Lung (tissue), 12 donors: ENCODE results near the gene C2orf15. TPM values are rescaled to one million over a fixed set of nuclear protein-coding genes. Genes with fewer than 3 reads are reported as not detected.
A peak's percentile ranks its signal among the peaks of the same experiment; 100 is the strongest.

Experiments
- ATAC-seq: fragments of 200-7000 bp; cut with Tn5 transposase; one replicate; pipeline ENCODE4 v1.9.1; 2020; ENCODE audit warnings: moderate number of reproducible peaks; ENCODE audit not compliant: insufficient read depth, low FRiP score
- DNase-seq, 3 donors: peaks; one replicate each; pipeline ENCODE4 v3.0.0-alpha.2; 2013 to 2017
- H3K27ac ChIP-seq, 2 donors: one replicate each; pipeline ENCODE4 v1.5.1; 2013; ENCODE audit warnings: mild to moderate bottlenecking in 2 of 2, moderate library complexity in 2 of 2, control low read depth in 1 of 2, inconsistent platforms in 1 of 2, low read depth in 1 of 2, low read length in 1 of 2
- H3K27me3 ChIP-seq, 3 donors: one replicate each; pipeline ENCODE4 v1.5.1; 2013; ENCODE audit warnings: low read length in 2 of 3; ENCODE audit not compliant: control insufficient read depth in 3 of 3, insufficient read depth in 3 of 3
- H3K36me3 ChIP-seq, 4 donors: one replicate each; pipeline ENCODE4 v1.5.1; 2013; ENCODE audit warnings: low read length in 4 of 4, mild to moderate bottlenecking in 1 of 4, moderate library complexity in 1 of 4; ENCODE audit not compliant: control insufficient read depth in 4 of 4, insufficient read depth in 4 of 4
- H3K4me1 ChIP-seq, 5 donors: one replicate each; pipeline ENCODE4 v1.5.1; 2013; ENCODE audit warnings: low read length in 5 of 5, mild to moderate bottlenecking in 2 of 5, moderate library complexity in 1 of 5; ENCODE audit not compliant: control insufficient read depth in 5 of 5, insufficient read depth in 5 of 5
- H3K4me3 ChIP-seq: one replicate; pipeline ENCODE4 v1.5.1; 2013; ENCODE audit warnings: mild to moderate bottlenecking, control low read depth, moderate library complexity
- H3K9ac ChIP-seq, 2 donors: one replicate each; pipeline ENCODE4 v1.5.1; 2013; ENCODE audit warnings: low read length in 2 of 2, control low read depth in 1 of 2; ENCODE audit not compliant: insufficient read depth in 1 of 2
- H3K9me3 ChIP-seq, 4 donors: one replicate each; pipeline ENCODE4 v1.5.1; 2013; ENCODE audit warnings: low read length in 3 of 4, mild to moderate bottlenecking in 1 of 4, moderate library complexity in 1 of 4; ENCODE audit not compliant: control insufficient read depth in 4 of 4, insufficient read depth in 3 of 4
- WGBS, 2 donors: extraction: QIAGEN DNeasy Blood & Tissue Kit; methylation state at CpG; one replicate each; pipeline ENCODE4 v1.1.7; 2013; 5-methylcytosine and 5-hydroxymethylcytosine counted together
- polyA plus RNA-seq, 2 donors: library from polyadenylated mRNA; stranded (reverse); fragments of 200-250 nt; gene quantifications; one replicate each; pipeline ENCODE4 v1.2.1, GENCODE V29; 2013
- total RNA-seq, 2 donors: library from RNA; depleted of rRNA in 1 of 2; stranded (reverse); fragments of >200 nt in 1 of 2; gene quantifications; one replicate each; pipeline ENCODE4 v1.2.1, GENCODE V29; 2014 to 2021
- TF ChIP-seq, protein P1 (sequence below): IDR thresholded peaks from 2 replicates; pipeline ENCODE4 v1.5.1; 2012; ENCODE audit warnings: mild to moderate bottlenecking; ENCODE audit errors: control extremely low read depth, extremely low read depth
- donor health status: control.
- donor health status: control.
- donor health status: Bipolar disorder and iron deficiency.
- donor health status: healthy.
- donor health status: DM: yes; HTN: yes; CAD: no.

Gene C2orf15
- total and polyA plus RNA-seq, 4 donors: 2.2 to 4.8 (median 3.2) TPM

- H3K27me3 ChIP-seq: peaks cover 0 to 2% (median 0%) of the 10 kb centered on the region in 3 donors
- peak overlapping the region; percentile 27 to 55 for H3K9ac ChIP-seq
- no peak for ATAC-seq
- TF ChIP-seq, protein P1, sequence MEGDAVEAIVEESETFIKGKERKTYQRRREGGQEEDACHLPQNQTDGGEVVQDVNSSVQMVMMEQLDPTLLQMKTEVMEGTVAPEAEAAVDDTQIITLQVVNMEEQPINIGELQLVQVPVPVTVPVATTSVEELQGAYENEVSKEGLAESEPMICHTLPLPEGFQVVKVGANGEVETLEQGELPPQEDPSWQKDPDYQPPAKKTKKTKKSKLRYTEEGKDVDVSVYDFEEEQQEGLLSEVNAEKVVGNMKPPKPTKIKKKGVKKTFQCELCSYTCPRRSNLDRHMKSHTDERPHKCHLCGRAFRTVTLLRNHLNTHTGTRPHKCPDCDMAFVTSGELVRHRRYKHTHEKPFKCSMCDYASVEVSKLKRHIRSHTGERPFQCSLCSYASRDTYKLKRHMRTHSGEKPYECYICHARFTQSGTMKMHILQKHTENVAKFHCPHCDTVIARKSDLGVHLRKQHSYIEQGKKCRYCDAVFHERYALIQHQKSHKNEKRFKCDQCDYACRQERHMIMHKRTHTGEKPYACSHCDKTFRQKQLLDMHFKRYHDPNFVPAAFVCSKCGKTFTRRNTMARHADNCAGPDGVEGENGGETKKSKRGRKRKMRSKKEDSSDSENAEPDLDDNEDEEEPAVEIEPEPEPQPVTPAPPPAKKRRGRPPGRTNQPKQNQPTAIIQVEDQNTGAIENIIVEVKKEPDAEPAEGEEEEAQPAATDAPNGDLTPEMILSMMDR: no peak
- H3K9me3 ChIP-seq: no peaks in the 10 kb centered on the region
- H3K4me3 ChIP-seq: peak overlapping the region; percentile 80
- DNase-seq: no peak
- no peaks in the 10 kb centered on the region for H3K36me3 ChIP-seq
- peak overlapping the region; percentile 68 to 88 for H3K27ac ChIP-seq
- peaks cover 0 to 6% (median 0%) of the 10 kb centered on the region in 5 donors for H3K4me1 ChIP-seq
- 17 to 27% methylated on average over 17 of the region's 17 CpGs for WGBS, 2 donors
These were observed 1.2 kb upstream of the C2orf15 start for GRCh38 chr2:99140056-99140859.

DNA sequence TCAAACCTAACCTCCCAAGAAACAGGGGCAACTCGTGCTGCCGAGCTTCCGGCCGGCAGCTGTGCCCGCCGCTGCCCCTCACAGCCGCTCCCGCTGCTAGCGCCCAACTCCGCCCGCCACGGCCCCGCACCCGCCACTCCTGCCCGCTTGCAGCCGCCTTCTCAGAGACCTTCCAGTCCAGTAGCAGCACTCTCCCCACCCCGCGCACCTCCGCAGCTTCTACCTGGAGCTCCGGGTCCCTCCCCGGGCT, 722 bp upstream of the C2orf15 start:
- DNase-seq (peak in 2 of 3 donors; percentile 58 to 64), ATAC-seq (peak; percentile 58)

GRCh38 chr2:99150706-99151105, 9.2 kb downstream of the C2orf15 start:
- peaks cover 0 to 2% (median 0%) of the 10 kb centered on the region in 4 donors for H3K36me3 ChIP-seq
- ATAC-seq (no peak), DNase-seq (no peak)
- peaks cover 2 to 14% (median 4%) of the 10 kb centered on the region in 5 donors for H3K4me1 ChIP-seq
- H3K9me3 ChIP-seq: no peaks in the 10 kb centered on the region
- no peaks in the 10 kb centered on the region for H3K27me3 ChIP-seq
- H3K27ac ChIP-seq: no peak overlapping the region
- no peak overlapping the region for H3K4me3 ChIP-seq
- TF ChIP-seq, protein P1: no peak
- no peak overlapping the region for H3K9ac ChIP-seq
- WGBS, 2 donors: 46 to 69% methylated on average over 1 of the region's 1 CpG

More for the DNA sequence above, 722 bp upstream of the C2orf15 start:
- Histone ChIP-seq H3K36me3 (no peaks in the 10 kb centered on the region), H3K27ac (peak overlapping the region; percentile 68 to 88), H3K9ac (peak overlapping the region; percentile 27 to 55), H3K4me1 (peaks cover 0 to 6% (median 0%) of the 10 kb centered on the region in 5 donors), H3K4me3 (peak overlapping the region; percentile 80), H3K9me3 (no peaks in the 10 kb centered on the region), H3K27me3 (peaks cover 0 to 2% (median 0%) of the 10 kb centered on the region in 3 donors)
- TF ChIP-seq, protein P1: no peak
- 0% methylated on average over 19 to 21 of the region's 21 CpGs for WGBS, 2 donors
